ENCODE data around the gene ANKRD62. TPM values are rescaled to one million over a fixed set of nuclear protein-coding genes. Genes with fewer than 3 reads are reported as not detected.

The ANKRD62 gene
- total RNA-seq (2014; rRNA removed; shearing (Covaris generic)), result not detected in 2 replicates

DNA sequence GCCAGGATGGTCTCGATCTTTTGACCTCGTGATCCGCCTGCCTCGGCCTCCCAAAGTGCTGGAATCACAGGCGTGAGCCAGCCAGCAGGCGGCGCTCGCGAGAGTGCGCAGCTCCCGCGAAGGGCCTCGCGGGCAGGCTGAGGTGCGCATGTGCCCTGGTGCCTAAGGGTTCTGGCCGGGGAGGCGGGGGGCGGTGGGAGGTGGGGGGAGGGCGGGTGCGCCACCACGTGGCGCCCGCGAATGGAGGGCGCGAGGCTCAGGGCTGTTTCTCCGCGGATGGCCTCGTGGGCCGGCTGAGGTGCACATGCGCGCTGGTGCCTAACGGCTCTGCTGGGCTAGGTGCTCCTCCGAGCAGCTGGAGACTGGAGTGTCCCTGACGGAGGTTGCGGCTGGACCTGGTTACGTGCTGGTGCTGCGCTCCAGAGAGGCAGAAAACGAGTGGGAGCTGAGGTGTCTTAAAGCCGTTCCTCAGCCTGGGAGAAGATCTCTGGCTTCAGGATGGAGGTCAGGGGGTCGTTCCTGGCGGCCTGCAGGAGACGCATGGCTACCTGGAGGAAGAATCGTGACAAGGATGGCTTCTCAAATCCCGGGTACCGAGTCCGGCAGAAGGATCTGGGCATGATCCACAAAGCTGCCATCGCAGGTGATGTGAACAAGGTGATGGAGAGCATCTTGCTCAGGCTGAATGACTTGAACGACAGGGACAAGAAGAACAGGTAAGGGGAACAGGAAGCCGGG lies at the start of gene ANKRD62:
Gene ANKRD62, plus strand, starts transcription at position 324 of the 738 bp plus-strand sequence. Its CDS starts 175 bp downstream, at position 499.
- no peak for DNase-seq (ENCODE audit: low read depth in 1 of 2, low spot score in 2 of 2)

DNA sequence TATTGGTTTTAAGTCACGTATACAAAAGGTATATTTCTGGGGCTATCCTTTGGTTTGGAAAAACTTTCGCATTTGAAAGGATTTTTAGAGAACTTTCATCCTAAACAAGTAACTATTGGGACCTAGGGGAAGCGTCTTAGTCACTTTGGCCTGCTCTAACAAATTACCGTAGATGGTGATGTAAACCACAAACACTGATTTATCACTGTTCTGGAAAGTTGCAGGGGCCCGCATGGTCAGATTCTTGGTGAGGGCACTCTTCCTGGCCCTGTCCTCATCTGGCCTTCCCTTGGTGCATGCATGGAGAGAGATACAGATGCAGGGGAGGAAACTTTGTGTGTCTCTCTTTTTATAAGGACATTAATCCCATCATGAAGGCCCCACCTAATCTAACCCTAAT lies 49.1 kb upstream of the ANKRD62 start:
- Histone ChIP-seq H3K27ac (no peak overlapping the region), H3K4me3 (no peak overlapping the region), H3K9me3 (replicated peaks) (no peaks in the 10 kb centered on the region), H3K4me1 (replicated peaks) (no peaks in the 10 kb centered on the region), H3K27me3 (replicated peaks) (no peaks in the 10 kb centered on the region), H3K36me3 (no peaks in the 10 kb centered on the region)
- DNase-seq (ENCODE audit: low read depth in 1 of 2, low spot score in 2 of 2), result no peak

More for the DNA sequence above, at the start of gene ANKRD62:
- Histone ChIP-seq H3K4me1 (replicated peaks) (no peaks in the 10 kb centered on the region), H3K36me3 (no peaks in the 10 kb centered on the region), H3K9me3 (replicated peaks) (no peaks in the 10 kb centered on the region), H3K4me3 (no peak within 1 kb of the TSS), H3K27me3 (replicated peaks) (no peaks in the 10 kb centered on the region; the same call in 1 of the 2 replicates), H3K27ac (no peak within 1 kb of the TSS)

DNA sequence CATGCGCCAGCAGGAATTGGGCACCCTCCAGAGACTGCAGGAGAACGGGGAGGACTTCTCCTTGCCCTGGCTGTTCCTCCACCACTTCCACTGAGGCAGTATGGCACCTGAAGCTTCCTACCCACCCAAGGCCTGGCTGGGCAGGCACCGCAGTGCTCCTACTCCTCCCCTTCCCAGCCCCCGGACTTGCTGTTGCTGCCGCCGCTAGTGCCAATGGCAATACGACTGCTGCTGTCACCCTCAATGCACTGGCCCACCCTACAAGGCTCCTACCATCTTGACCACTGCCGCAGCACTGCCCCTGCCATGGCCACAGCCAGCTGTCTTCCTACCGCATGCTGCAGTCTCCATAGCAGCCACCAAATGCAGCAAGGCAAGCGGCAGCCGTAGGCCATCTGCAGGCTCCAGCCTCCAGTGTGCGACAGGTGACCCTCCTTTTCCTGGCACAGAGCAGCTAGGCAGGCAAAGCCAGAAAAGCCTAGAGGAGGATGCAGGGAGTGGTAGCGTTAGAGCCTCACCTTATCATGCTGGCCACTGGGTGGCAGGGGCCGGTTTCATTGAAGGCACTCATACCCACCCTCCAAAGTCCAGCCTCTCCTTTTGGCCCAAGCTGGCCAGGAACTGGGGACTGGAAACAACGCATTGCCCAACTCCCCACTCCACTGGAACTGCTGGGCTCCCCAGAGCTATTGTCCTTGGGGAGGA lies 47.4 kb upstream of the ANKRD62 start:
- no peaks in the 10 kb centered on the region for H3K27me3 ChIP-seq (replicated peaks)

GRCh38 chr18:12046751-12047335 lies 46.8 kb upstream of the ANKRD62 start:
- no peaks in the 10 kb centered on the region for H3K27me3 ChIP-seq (replicated peaks)
- no peaks in the 10 kb centered on the region for H3K4me1 ChIP-seq (replicated peaks)
- no peaks in the 10 kb centered on the region for H3K36me3 ChIP-seq
- no peaks in the 10 kb centered on the region for H3K9me3 ChIP-seq (replicated peaks)
- no peak overlapping the region for H3K27ac ChIP-seq
- H3K4me3 ChIP-seq, result no peak overlapping the region
- no peak for DNase-seq (ENCODE audit: low read depth in 1 of 2, low spot score in 2 of 2)

More for the DNA sequence above, 47.4 kb upstream of the ANKRD62 start:
- DNase-seq (ENCODE audit: low read depth in 1 of 2, low spot score in 2 of 2), result no peak
- Histone ChIP-seq H3K36me3 (no peaks in the 10 kb centered on the region), H3K27ac (no peak overlapping the region), H3K4me3 (no peak overlapping the region), H3K9me3 (replicated peaks) (no peaks in the 10 kb centered on the region), H3K4me1 (replicated peaks) (no peaks in the 10 kb centered on the region)

DNA sequence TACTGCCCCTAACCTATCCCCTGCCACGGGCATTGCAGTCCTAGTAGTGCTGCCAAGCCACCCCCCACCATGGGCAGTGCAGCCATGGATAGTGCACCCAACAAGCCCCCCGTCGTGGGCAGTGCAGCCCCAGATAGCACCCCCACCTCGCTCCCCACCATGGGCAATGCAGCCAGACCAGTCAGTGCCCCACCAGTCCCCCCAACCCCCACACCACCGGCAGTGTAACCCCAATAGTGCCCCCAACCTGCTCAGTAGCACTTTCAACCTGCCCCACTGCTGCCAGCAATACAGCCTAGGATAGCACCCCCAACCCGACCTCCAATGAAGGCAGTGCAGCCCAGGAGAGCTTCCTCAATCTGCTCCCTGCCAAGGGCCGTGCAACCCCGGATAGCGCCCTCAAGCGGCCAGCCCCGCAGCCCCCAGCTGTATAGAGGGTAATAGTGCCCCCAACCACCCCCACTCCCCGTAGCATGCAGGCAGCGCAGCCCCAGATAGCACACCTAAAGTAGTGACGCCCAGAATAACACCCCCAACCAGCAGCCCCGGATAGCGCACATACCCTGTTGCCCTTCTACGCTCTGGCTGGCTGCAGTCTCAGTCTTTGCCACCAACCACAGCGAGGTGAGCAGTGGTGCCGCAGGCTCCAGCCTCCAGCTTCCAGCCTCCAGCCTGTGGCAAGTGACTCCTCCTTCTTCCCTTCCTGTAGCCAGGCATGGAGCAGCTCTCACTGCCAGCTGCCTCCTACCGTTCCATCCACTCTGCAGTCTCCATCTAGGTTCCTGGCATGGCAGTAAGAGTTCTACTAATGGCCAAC lies 45.4 kb upstream of the ANKRD62 start:
- Histone ChIP-seq H3K4me3 (no peak overlapping the region), H3K27ac (no peak overlapping the region), H3K27me3 (replicated peaks) (no peaks in the 10 kb centered on the region), H3K36me3 (no peaks in the 10 kb centered on the region), H3K9me3 (replicated peaks) (no peaks in the 10 kb centered on the region), H3K4me1 (replicated peaks) (no peaks in the 10 kb centered on the region)
- no peak for DNase-seq (ENCODE audit: low read depth in 1 of 2, low spot score in 2 of 2)

- H3K9me3 ChIP-seq (replicated peaks), result no peaks in the 10 kb centered on the region
- H3K36me3 ChIP-seq, result no peaks in the 10 kb centered on the region
- no peak overlapping the region for H3K27ac ChIP-seq
- no peaks in the 10 kb centered on the region for H3K27me3 ChIP-seq (replicated peaks)
- H3K4me1 ChIP-seq (replicated peaks), result no peaks in the 10 kb centered on the region
- DNase-seq (ENCODE audit: low read depth in 1 of 2, low spot score in 2 of 2), result no peak
- no peak overlapping the region for H3K4me3 ChIP-seq
Measured at GRCh38 chr18:12048827-12049175, 44.8 kb upstream of the ANKRD62 start.

GRCh38 chr18:12049978-12050811 lies 43.4 kb upstream of the ANKRD62 start:
- no peaks in the 10 kb centered on the region for H3K4me1 ChIP-seq (replicated peaks)
- H3K9me3 ChIP-seq (replicated peaks), result no peaks in the 10 kb centered on the region
- no peak overlapping the region for H3K27ac ChIP-seq
- no peaks in the 10 kb centered on the region for H3K36me3 ChIP-seq
- H3K4me3 ChIP-seq, result no peak overlapping the region
- DNase-seq (ENCODE audit: low read depth in 1 of 2, low spot score in 2 of 2), result no peak
- no peaks in the 10 kb centered on the region for H3K27me3 ChIP-seq (replicated peaks)

DNA sequence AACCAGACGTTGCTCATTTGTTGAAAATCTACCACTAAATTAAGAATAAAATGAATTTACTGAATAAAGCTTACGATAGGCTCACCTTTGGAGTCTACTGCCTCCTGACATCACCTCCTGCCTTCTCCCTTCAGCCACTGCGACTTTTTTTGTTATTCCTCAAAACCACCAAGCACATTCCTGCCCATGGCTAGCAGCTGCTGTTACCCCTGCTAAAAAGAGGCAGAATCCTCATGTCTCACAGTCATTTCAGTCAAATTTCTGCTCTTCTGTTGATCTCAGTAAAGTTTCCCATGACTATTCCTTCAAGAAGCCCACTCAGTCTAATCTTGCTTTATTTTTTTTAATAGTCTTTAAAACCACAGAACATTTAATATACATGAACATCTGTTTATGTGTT lies 40.8 kb upstream of the ANKRD62 start:
- no peak overlapping the region for H3K4me3 ChIP-seq
- H3K36me3 ChIP-seq, result no peaks in the 10 kb centered on the region
- H3K27me3 ChIP-seq (replicated peaks), result no peaks in the 10 kb centered on the region
- H3K4me1 ChIP-seq (replicated peaks), result no peaks in the 10 kb centered on the region
- H3K9me3 ChIP-seq (replicated peaks), result no peaks in the 10 kb centered on the region
- no peak for DNase-seq (ENCODE audit: low read depth in 1 of 2, low spot score in 2 of 2)
- no peak overlapping the region for H3K27ac ChIP-seq

- no peaks in the 10 kb centered on the region for H3K4me1 ChIP-seq (replicated peaks)
- no peak overlapping the region for H3K4me3 ChIP-seq
- H3K27ac ChIP-seq, result no peak overlapping the region
- H3K27me3 ChIP-seq (replicated peaks), result no peaks in the 10 kb centered on the region
- H3K36me3 ChIP-seq, result no peaks in the 10 kb centered on the region
- DNase-seq (ENCODE audit: low read depth in 1 of 2, low spot score in 2 of 2), result no peak
- no peaks in the 10 kb centered on the region for H3K9me3 ChIP-seq (replicated peaks)
Measured at GRCh38 chr18:12053289-12053688, 40.4 kb upstream of the ANKRD62 start.

DNA sequence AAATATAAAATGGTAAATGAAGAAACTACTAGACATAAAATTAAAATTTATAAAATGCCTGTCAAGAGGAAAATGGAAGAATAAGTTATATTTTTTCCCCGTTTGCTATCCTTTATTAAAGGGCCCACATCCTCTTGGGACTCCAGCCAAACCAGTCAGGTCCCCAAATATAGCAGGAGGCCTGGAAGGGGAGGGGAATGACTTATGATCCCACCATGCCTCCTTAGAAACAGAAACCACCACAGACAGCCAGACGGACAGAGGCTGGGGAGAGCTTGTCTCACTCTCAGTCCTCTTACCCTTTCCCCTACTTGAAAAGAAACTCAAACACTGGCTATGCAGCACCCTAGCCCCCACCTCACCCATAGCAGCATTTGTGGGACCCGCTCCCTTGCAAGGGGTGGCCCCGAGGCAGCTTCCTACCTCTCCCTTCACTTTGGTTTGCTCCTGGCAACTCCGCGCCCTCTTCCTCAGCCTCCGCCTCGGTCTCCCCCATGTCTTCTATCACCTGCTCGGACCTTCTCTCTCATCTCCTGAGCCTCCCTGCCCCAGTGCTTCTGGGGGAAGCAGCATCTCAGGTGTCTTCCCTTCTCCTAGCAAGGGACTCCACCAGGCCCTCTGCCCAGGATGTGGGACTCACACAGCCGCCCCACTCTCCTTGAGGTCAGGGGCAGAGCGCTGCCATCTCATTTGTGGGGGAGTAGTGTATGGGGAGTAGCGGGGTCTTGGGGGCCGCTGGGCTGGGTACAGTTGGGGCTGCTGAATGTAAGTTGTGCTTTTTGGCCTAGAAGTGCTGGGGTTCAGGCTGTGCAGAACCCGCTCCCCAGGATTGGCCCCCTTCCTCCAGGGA lies 37.4 kb upstream of the ANKRD62 start:
- DNase-seq (ENCODE audit: low read depth in 1 of 2, low spot score in 2 of 2), result no peak
- Histone ChIP-seq H3K9me3 (replicated peaks) (no peaks in the 10 kb centered on the region), H3K4me1 (replicated peaks) (peaks cover 7% of the 10 kb centered on the region), H3K4me3 (no peak overlapping the region), H3K36me3 (no peaks in the 10 kb centered on the region), H3K27ac (no peak overlapping the region), H3K27me3 (replicated peaks) (no peaks in the 10 kb centered on the region)

GRCh38 chr18:12056884-12057402 lies 36.7 kb upstream of the ANKRD62 start:
- H3K27me3 ChIP-seq (replicated peaks), result no peaks in the 10 kb centered on the region
- no peaks in the 10 kb centered on the region for H3K36me3 ChIP-seq
- H3K27ac ChIP-seq, result no peak overlapping the region
- no peaks in the 10 kb centered on the region for H3K9me3 ChIP-seq (replicated peaks)
- DNase-seq (ENCODE audit: low read depth in 1 of 2, low spot score in 2 of 2), result no peak
- no peak overlapping the region for H3K4me3 ChIP-seq
- H3K4me1 ChIP-seq (replicated peaks), result peaks cover 7% of the 10 kb centered on the region

- DNase-seq (ENCODE audit: low read depth in 1 of 2, low spot score in 2 of 2), result no peak
- Histone ChIP-seq H3K27me3 (replicated peaks) (no peaks in the 10 kb centered on the region), H3K36me3 (no peaks in the 10 kb centered on the region), H3K9me3 (replicated peaks) (no peaks in the 10 kb centered on the region), H3K4me1 (replicated peaks) (peaks cover 7% of the 10 kb centered on the region), H3K4me3 (no peak overlapping the region), H3K27ac (no peak overlapping the region)
Measured at GRCh38 chr18:12057419-12058039, 36.1 kb upstream of the ANKRD62 start.
